Stimulated activated CD4-positive, alpha-beta T cell treated with anti-CD3 and anti-CD28 coated beads, TNF-alpha, amount 100 ng/mL, for 1 hour (primary cell): ENCODE data around the gene PERCC1.
A peak's percentile ranks its signal among the peaks of the same experiment; 100 is the strongest.

Experiments used
- DNase-seq, 3 donors: peaks; one replicate each; pipeline ENCODE4 v3.0.0-alpha.2; 2020; ENCODE audit warnings: low read depth in 3 of 3, low spot score in 1 of 3

PERCC1 gene

GRCh38 chr16:1408171-1408837 lies 22.6 kb upstream of the PERCC1 start:
- DNase-seq: peak; percentile 92 to 97 (median 93)

GRCh38 chr16:1412847-1413246 lies 18.0 kb upstream of the PERCC1 start:
- DNase-seq: no peak

- DNase-seq: peak; percentile 16 to 55 (median 33)
Observed at GRCh38 chr16:1413684-1414531, 17.0 kb upstream of the PERCC1 start.

- peak; percentile 60 to 76 (median 75) for DNase-seq
Observed at GRCh38 chr16:1414532-1415260, 16.2 kb upstream of the PERCC1 start, which contains the start of gene UNKL. Gene UNKL, minus strand, starts transcription at chr16:1414704. Its CDS starts 13 bp downstream, at chr16:1414691.

GRCh38 chr16:1416521-1416941 lies 14.3 kb upstream of the PERCC1 start:
- DNase-seq: no peak

- peak in 1 of 3 donors; percentile 8 for DNase-seq
Observed at GRCh38 chr16:1420111-1420539, 10.8 kb upstream of the PERCC1 start.

GRCh38 chr16:1422076-1422475 lies 8.8 kb upstream of the PERCC1 start:
- DNase-seq: no peak

GRCh38 chr16:1424028-1424427 lies 6.8 kb upstream of the PERCC1 start:
- DNase-seq: no peak

- no peak for DNase-seq
Observed at GRCh38 chr16:1425616-1426370, 5.1 kb upstream of the PERCC1 start.

- DNase-seq: no peak
Observed at GRCh38 chr16:1426734-1427471, 4.0 kb upstream of the PERCC1 start.

GRCh38 chr16:1427473-1428461 lies 3.1 kb upstream of the PERCC1 start:
- DNase-seq: no peak

GRCh38 chr16:1428511-1428910 lies 2.4 kb upstream of the PERCC1 start:
- peak in 1 of 3 donors; percentile 16 for DNase-seq

- DNase-seq: no peak
Observed at GRCh38 chr16:1429012-1429411, 1.9 kb upstream of the PERCC1 start.

- no peak for DNase-seq
Observed at GRCh38 chr16:1429631-1430030, 1.2 kb upstream of the PERCC1 start.

GRCh38 chr16:1430214-1430758 lies 592 bp upstream of the PERCC1 start:
- DNase-seq: no peak

- DNase-seq: no peak
Observed at GRCh38 chr16:1431497-1432270, 806 bp downstream of the PERCC1 start.

GRCh38 chr16:1432388-1433262 lies 1.7 kb downstream of the PERCC1 start:
- no peak for DNase-seq
